ENCODE results near the gene ATRNL1.

DNA sequence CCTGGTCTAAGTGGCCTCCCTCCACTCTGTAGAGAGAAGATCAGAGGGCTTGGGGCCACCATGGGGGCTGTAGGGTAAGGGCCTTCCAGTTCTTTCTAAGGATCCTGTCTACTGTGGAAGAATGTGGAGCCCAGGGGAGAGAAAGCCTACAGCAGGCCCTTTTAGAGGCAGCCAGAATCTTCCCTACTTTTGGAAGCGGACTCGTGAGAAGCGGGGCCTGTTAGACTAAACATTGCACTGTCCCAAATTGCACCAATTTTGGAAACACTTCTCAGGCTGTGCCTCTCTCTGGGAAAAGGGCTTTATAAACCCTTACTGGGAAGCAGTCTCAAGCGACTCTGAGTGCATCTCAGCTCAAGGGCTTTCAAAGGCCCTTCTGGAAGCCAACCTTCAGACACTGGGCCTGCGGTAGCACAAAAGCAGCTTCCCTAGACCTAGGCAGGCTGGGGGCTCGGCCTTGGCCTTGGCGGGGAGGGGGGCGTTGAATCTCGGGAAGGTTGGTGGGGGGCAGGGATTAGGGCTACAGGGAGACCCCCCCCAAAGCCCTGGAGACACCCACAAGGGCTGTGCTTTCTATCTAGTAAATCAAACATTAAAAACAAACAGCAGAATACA is 881.8 kb downstream of the ATRNL1 start:
- TF ChIP-seq POLR2AphosphoS5 (IDR thresholded peaks at IDR 0.05) (no peak), POLR2A (IDR thresholded peaks at IDR 0.05) (no peak)
- TF ChIP-seq, protein P1, sequence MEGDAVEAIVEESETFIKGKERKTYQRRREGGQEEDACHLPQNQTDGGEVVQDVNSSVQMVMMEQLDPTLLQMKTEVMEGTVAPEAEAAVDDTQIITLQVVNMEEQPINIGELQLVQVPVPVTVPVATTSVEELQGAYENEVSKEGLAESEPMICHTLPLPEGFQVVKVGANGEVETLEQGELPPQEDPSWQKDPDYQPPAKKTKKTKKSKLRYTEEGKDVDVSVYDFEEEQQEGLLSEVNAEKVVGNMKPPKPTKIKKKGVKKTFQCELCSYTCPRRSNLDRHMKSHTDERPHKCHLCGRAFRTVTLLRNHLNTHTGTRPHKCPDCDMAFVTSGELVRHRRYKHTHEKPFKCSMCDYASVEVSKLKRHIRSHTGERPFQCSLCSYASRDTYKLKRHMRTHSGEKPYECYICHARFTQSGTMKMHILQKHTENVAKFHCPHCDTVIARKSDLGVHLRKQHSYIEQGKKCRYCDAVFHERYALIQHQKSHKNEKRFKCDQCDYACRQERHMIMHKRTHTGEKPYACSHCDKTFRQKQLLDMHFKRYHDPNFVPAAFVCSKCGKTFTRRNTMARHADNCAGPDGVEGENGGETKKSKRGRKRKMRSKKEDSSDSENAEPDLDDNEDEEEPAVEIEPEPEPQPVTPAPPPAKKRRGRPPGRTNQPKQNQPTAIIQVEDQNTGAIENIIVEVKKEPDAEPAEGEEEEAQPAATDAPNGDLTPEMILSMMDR (IDR thresholded peaks at IDR 0.05 in 8 of 11, conservative IDR thresholded peaks at IDR 0.05 in 3 of 11): no peak
